Calu3 (cell line): ENCODE results near the gene ZNF408. TPM values are rescaled to one million over a fixed set of nuclear protein-coding genes. Genes with fewer than 3 reads are reported as not detected.

ENCODE experiments used
- BruUV-seq: library from RNA; stranded (reverse); fragments of 400-500 nt; replicated peaks from 2 replicates; lab custom pipeline; 2021; lab: Mats Ljungman, UMichigan
- CTCF ChIA-PET: fragments of 300-600 bp; sonication (Branson Sonifier 250); formaldehyde crosslinking; loops from one replicate; lab custom pipeline; 2022; ENCODE audit warnings: antibody characterized with exemption; lab: Charles Lee
- DNase-seq: peaks from one replicate; pipeline ENCODE4 v3.0.0; 2022
- H3K27ac Mint-ChIP-seq: one replicate; pipeline ENCODE4 v1.8.0; 2022; ENCODE audit warnings: mixed read lengths; ENCODE audit not compliant: unreplicated experiment
- H3K27me3 Mint-ChIP-seq: one replicate; pipeline ENCODE4 v1.8.0; 2022; ENCODE audit warnings: mixed read lengths; ENCODE audit not compliant: unreplicated experiment
- H3K36me3 Mint-ChIP-seq: one replicate; pipeline ENCODE4 v1.8.0; 2022; ENCODE audit warnings: mild to moderate bottlenecking, moderate library complexity, mixed read lengths; ENCODE audit not compliant: insufficient read depth, unreplicated experiment
- H3K4me1 Mint-ChIP-seq: one replicate; pipeline ENCODE4 v1.8.0; 2022; ENCODE audit warnings: mild to moderate bottlenecking, low read depth, mixed read lengths; ENCODE audit not compliant: unreplicated experiment
- H3K4me3 Mint-ChIP-seq: one replicate; pipeline ENCODE4 v1.8.0; 2022; ENCODE audit warnings: mild to moderate bottlenecking, low read depth, moderate library complexity, mixed read lengths; ENCODE audit not compliant: unreplicated experiment
- H3K9me3 Mint-ChIP-seq: one replicate; pipeline ENCODE4 v1.8.0; 2022; ENCODE audit warnings: low read depth, mixed read lengths; ENCODE audit not compliant: unreplicated experiment
- CTCF ChIP-seq: fragments of 200-600 bp; IDR thresholded peaks from one replicate; pipeline ENCODE4 v1.8.0; 2022; ENCODE audit warnings: antibody characterized with exemption; ENCODE audit not compliant: unreplicated experiment
- intact Hi-C: fragments of 100-400 bp; cut with micrococcal nuclease; formaldehyde crosslinking; loops from one replicate; pipeline ENCODE4 v1.10.0; 2022; ENCODE audit not compliant: unreplicated experiment
- total RNA-seq: library from RNA; stranded (reverse); gene quantifications from 2 replicates; pipeline ENCODE4 v1.2.3, GENCODE V29; 2022

The ZNF408 gene
- total RNA-seq, 1 experiment from 2014 or later = 15.5 TPM

GRCh38 chr11:46692450-46692849 lies 8.4 kb upstream of the ZNF408 start:
- BruUV-seq = no TSS peak
- H3K9me3 Mint-ChIP-seq = no peaks in the 10 kb centered on the region
- DNase-seq = no peak
- CTCF ChIA-PET = interaction anchor here (0.6 kb wide), 1 partner anchor 16 kb away, joined by 3 read pairs; no protein-coding TSS in a partner anchor
- no peak overlapping the region for H3K4me3 Mint-ChIP-seq
- no peak for TF ChIP-seq CTCF
- peaks cover 19% of the 10 kb centered on the region for H3K36me3 Mint-ChIP-seq
- no peaks in the 10 kb centered on the region for H3K4me1 Mint-ChIP-seq
- intact Hi-C loops = no loop called here
- no peak overlapping the region for H3K27ac Mint-ChIP-seq
- H3K27me3 Mint-ChIP-seq = no peaks in the 10 kb centered on the region

- Mint-ChIP-seq H3K9me3 (no peaks in the 10 kb centered on the region), H3K36me3 (peaks cover 12% of the 10 kb centered on the region), H3K4me3 (no peak overlapping the region), H3K4me1 (no peaks in the 10 kb centered on the region), H3K27me3 (no peaks in the 10 kb centered on the region), H3K27ac (no peak overlapping the region)
- intact Hi-C loops = no loop called here
- TF ChIP-seq CTCF = no peak
- BruUV-seq = no TSS peak
- CTCF ChIA-PET = interaction anchor here (0.7 to 1.0 kb wide), 2 partner anchors 19 to 247 kb away, joined by 3 to 4 read pairs; no protein-coding TSS in a partner anchor
- no peak for DNase-seq
Measured at GRCh38 chr11:46693597-46694012, 7.2 kb upstream of the ZNF408 start.

- CTCF ChIA-PET = interaction anchor here (1.0 kb wide), 1 partner anchor 19 kb away, joined by 4 read pairs; no protein-coding TSS in a partner anchor
- H3K27me3 Mint-ChIP-seq = no peaks in the 10 kb centered on the region
- no peak for DNase-seq
- no peak for TF ChIP-seq CTCF
- no peaks in the 10 kb centered on the region for H3K9me3 Mint-ChIP-seq
- H3K4me1 Mint-ChIP-seq = no peaks in the 10 kb centered on the region
- H3K27ac Mint-ChIP-seq = no peak overlapping the region
- intact Hi-C loops = no loop called here
- BruUV-seq = no TSS peak
- H3K36me3 Mint-ChIP-seq = peaks cover 12% of the 10 kb centered on the region
- no peak overlapping the region for H3K4me3 Mint-ChIP-seq
Measured at GRCh38 chr11:46694072-46694471, 6.8 kb upstream of the ZNF408 start.

- Mint-ChIP-seq H3K9me3 (no peaks in the 10 kb centered on the region), H3K36me3 (peaks cover 12% of the 10 kb centered on the region), H3K27me3 (no peaks in the 10 kb centered on the region), H3K4me3 (no peak overlapping the region), H3K4me1 (no peaks in the 10 kb centered on the region), H3K27ac (no peak overlapping the region)
- CTCF ChIA-PET = no interaction called here
- DNase-seq = no peak
- BruUV-seq = no TSS peak
- intact Hi-C loops = no loop called here
- TF ChIP-seq CTCF = no peak
Measured at GRCh38 chr11:46694607-46695006, 6.2 kb upstream of the ZNF408 start.
